HFF-Myc (cell line): ENCODE measurements around the gene SLC6A1.

ENCODE experiments used
- DNase-seq: peaks from one replicate; pipeline ENCODE4 v3.0.0-alpha.2; 2011; ENCODE audit warnings: low read depth; ENCODE audit errors: extremely low read depth
- H3K4me3 ChIP-seq: replicated peaks from 2 replicates; pipeline ENCODE4 v1.5.1; 2011; ENCODE audit warnings: low read depth, mild to moderate bottlenecking, control low read depth, low read length
- CTCF ChIP-seq: IDR thresholded peaks from 2 replicates; pipeline ENCODE4 v1.5.1; 2012; ENCODE audit warnings: mild to moderate bottlenecking, low read depth, low read length, control low read depth; ENCODE audit errors: missing control alignments

SLC6A1 gene

GRCh38 chr3:11004563-11004962 lies 12.0 kb downstream of the SLC6A1 start:
- no peak for TF ChIP-seq CTCF
- DNase-seq = no peak
- H3K4me3 ChIP-seq = no peak overlapping the region

- no peak for TF ChIP-seq CTCF
- no peak overlapping the region for H3K4me3 ChIP-seq
- DNase-seq = no peak
These were observed 13.2 kb downstream of the SLC6A1 start for GRCh38 chr3:11005686-11006256.

GRCh38 chr3:11006986-11007933 lies 14.7 kb downstream of the SLC6A1 start:
- no peak overlapping the region for H3K4me3 ChIP-seq
- no peak for TF ChIP-seq CTCF
- no peak for DNase-seq

- DNase-seq = no peak
- no peak for TF ChIP-seq CTCF
- H3K4me3 ChIP-seq = no peak overlapping the region
These were observed 17.4 kb downstream of the SLC6A1 start for GRCh38 chr3:11009898-11010297.

- no peak for TF ChIP-seq CTCF
- no peak for DNase-seq
- H3K4me3 ChIP-seq = no peak overlapping the region
These were observed 18.0 kb downstream of the SLC6A1 start for GRCh38 chr3:11010426-11011165.

GRCh38 chr3:11014253-11014652 lies 21.7 kb downstream of the SLC6A1 start:
- TF ChIP-seq CTCF = no peak
- H3K4me3 ChIP-seq = no peak overlapping the region
- DNase-seq = no peak
